ENCODE results near the gene GPATCH8.
"Not testable (repeated sequence)": the region's sequence is repeated elsewhere in the genome, so short reads cannot be mapped to it uniquely, and the experiment has no call there.

GPATCH8 gene

GRCh38 chr17:44527102-44527501 is 23.9 kb upstream of the GPATCH8 start:
- no peak for DNase-seq

DNA sequence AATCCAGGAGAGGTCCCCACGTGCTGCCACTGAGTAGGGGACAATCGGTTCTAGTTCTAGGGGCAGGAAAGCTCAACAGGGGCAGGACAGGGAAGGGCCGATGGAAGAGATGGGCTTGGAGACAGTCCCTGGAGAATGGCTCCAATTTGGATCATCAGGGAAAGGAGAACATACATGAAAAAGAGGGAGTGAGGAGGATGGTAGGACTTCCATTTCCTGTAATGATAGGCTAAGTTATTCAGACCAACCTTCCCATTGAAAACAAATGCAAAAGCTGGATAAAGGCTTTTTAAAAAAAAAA is 20.4 kb upstream of the GPATCH8 start:
- no peak for DNase-seq

GRCh38 chr17:44522883-44523671 is 19.9 kb upstream of the GPATCH8 start:
- DNase-seq = peak; percentile 48

GRCh38 chr17:44518032-44518431 is 14.8 kb upstream of the GPATCH8 start:
- no peak for DNase-seq

- DNase-seq = not testable (repeated sequence)
Observed at GRCh38 chr17:44511241-44512134, 8.3 kb upstream of the GPATCH8 start.

- DNase-seq = not testable (repeated sequence)
Observed at GRCh38 chr17:44506939-44507604, 3.9 kb upstream of the GPATCH8 start.

DNA sequence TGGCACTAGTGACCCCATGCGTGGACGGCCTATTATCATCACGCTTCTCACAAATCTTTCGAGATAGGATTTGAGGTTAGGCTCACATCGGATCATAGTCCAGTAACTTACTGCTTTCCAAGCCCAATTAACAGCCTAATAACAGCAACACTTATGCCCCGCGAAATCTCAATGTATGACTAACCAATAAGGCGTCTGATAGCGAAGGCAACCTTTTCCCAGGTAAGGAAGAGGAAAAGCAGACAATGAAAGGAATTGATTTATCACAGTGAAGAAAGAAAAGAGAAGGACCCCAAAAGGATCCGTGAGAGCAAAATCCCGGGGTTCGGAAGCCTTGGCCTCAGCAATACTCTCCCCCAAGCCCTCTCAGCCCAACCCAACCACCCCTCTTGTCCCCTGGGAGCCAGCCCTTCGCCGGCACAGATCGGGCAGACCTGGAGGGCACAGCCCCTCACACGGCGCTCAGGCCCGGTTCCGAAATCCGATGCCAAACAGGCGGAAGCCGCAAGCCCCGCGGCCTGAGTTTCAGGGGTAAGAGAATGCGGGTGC is 534 bp downstream of the GPATCH8 start:
- no peak for DNase-seq

DNA sequence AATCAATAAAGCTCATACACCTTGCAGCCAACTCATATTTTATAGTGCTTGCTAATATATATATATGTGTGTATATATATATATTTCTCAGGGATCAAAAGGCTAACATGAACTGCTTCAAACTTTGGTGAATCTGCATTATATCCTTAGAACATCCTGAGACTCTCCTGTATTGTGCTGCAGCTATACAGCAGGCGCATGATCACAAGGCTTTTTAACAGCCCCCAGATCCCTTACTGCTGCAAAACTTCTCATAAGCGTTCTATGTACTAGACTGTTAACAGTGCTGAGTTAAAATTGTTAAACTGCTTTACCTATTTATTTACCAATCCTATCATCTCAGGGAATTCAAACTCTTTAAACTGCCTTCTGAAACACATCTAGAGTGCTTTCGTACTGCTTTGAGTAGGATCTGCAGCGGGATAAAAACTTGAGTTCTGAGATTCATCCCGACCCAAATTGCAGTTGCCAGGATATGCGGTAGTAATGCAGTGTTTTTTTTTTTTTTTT is 1.3 kb downstream of the GPATCH8 start:
- DNase-seq = no peak

DNA sequence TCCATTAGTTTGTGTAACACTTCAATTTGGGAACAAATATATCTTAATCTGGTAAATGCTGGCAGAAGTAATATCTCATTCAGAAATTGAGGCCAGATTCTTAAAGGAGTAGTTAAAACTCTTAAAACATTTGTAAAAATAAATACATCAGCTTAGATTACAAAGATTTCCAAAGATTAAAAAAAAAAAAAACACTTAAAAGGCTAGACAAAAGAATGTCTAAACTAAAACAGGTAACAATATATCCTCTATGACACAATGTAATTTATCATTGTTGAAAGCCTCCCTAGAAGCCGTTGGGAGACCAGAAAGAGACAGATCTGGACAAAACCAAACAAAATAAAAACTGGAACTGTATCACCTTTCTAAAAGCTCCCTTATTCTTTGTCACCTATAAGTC is 3.5 kb downstream of the GPATCH8 start:
- DNase-seq = no peak

DNA sequence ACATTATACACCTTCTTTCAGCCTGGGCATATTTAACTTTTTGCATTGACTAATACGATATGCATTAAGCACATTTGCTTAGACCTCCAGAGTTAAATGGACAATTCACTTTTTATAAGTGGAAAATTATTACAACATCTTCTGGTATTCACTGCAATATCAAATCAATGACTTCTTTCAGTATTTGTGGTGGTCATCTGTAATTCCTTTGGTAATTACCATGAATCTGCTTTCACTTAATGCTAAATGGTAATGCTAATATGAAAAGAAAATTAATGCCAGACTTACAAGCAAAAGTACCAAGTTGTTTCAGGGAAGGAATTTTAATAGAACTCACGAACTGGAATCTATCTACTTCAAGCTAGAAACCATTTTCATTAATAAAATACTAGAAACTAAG is 6.4 kb downstream of the GPATCH8 start:
- DNase-seq = no peak

DNA sequence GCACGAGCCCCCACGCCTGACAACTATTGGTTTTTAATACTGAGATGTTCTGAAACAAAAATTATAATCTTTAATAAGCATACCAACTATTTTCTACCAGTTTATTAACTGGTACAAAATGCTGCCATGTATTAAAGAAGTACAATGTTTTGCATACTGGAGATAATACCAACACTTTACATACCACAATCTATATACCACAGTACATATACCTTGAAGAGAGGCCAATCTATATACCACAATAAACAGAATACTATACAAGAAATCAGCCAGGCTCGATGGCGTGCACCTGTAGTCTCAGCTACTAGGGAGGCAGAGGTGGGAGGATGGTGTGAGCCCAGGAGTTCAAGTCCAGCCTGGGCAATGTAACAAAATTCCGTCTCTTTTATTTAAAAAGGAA is 9.9 kb downstream of the GPATCH8 start:
- DNase-seq = no peak

DNA sequence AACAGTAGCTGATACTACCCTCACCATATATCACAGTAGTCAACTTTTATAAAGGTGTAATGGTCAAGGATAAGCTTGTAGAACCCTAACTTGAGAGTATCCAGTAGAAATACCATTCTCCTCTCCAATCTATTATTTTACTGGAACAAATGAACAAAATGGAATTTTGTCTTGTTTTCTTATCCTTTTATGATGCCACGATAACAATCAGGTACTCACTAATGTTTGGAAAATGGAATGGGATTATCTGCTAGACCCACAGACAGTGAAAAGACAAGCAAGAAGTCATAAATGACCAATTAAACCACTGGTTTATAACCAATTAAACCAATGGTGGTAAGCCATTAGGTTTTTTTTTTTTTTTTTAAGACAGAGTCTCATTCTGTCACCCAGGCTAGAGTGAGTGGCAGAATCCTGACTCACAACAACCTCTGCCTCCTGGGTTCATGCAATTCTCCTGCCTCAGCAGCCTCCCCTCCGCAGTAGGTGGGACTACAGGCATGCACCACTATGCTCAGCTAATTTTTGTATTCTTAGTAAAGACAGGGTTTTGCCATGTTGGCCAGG is 10.4 kb downstream of the GPATCH8 start:
- DNase-seq = no peak

- no peak for DNase-seq
Observed at GRCh38 chr17:44489581-44489980, 13.6 kb downstream of the GPATCH8 start.

DNA sequence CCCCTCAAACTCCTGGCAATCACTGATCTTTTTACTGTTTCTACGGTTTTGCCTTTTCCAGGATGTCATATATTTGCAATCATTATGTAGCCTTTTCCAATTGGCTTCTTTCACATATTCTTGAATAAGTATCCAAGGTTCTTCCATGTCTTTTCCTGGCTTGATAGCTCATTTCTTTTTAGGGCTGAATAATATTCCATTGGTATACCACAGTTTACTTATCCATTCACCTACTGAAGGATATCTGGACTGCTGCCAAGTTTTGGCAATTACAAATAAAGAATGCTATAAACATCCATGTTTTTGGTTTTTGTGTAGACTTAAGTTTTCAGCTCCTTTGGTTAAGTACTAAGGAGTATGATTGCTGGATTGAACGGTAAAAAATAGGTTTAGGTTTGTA is 16.0 kb downstream of the GPATCH8 start:
- DNase-seq = no peak

GRCh38 chr17:44473367-44473766 is 29.8 kb downstream of the GPATCH8 start:
- no peak for DNase-seq

- no peak for DNase-seq
Observed at GRCh38 chr17:44469676-44470075, 33.5 kb downstream of the GPATCH8 start.

DNA sequence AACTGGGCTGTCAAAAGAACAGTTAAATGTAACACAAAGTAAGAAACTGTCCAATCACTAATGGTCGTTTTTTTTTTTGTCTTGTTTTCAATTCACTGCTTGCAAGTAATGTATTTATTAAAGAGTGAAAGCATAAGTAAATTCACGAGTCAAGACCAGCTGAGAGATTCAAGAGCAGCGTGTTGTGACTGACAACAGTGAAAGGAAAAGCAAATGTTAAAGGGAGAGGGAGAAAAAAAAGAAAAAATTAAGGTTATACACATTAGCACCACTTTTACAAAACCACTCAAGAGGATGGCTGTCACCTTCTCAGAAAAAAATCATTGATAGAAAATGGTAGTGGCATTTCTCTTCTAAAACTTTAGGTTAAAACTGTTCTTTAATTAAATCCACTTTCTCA is 36.1 kb downstream of the GPATCH8 start:
- DNase-seq = no peak

- no peak for DNase-seq
Observed at GRCh38 chr17:44466339-44466738, 36.9 kb downstream of the GPATCH8 start.

DNA sequence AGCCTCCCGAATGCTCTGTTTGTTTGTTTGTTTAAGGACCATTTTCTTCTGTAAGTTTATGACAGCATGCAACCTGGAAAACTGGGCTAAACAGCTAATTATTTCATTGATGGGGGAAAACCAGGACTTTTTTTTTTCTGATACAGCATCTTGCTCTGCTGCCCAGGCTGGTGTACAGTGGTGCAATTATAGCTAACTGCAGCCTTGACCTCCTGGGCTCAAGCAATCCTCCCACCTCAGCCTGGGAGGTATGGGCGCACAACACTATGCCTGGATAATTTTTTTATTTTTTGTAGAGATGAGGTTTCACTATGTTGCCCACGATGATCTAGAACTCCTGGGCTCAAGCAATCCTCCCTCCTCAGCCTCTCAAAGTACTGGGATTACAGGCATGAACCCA is 37.3 kb downstream of the GPATCH8 start:
- no peak for DNase-seq

DNA sequence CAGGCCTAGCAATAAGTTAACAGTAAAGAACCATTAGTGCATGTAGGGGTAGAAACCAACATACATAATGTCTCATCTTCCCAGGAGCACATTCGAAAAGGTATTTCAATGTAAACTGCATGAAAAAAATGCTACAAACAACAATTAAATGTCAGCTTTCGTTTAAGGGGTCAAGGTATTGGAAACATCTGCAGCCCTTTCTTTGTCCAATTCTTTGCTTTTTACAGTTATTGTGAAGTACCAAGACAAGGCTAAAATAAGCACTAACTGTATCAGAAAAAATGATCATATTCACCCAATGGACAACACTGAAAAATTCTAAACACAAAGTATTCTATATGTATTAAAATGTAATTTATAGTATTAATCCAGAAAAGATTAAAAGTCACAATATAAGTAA is 37.9 kb downstream of the GPATCH8 start:
- DNase-seq = no peak

GRCh38 chr17:44464037-44464436 is 39.2 kb downstream of the GPATCH8 start:
- DNase-seq = no peak

DNA sequence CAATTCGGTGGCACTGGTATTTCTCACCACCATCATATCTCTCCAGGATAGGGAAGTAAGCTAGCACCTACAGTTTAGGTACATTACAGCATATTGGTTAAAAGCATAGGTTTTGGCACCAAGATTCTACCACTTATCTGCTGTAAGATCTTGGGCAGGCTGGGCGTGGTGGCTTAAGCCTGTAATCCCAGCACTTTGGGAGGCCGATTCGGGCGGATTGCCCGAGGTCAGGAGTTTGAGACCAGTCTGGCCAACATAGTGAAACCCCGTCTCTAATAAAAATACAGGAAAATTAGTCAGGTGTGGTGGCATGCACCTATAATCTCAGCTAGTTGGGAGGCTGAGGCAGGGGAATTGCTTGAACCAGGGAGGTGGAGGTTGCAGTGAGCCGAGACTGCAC is 51.4 kb downstream of the GPATCH8 start:
- no peak for DNase-seq
